HG03196 (cell line): Measurements from ENCODE around the gene DTL.
"Not testable (repeated sequence)": the region's sequence is repeated elsewhere in the genome, so short reads cannot be mapped to it uniquely, and the experiment has no call there.

Source experiments
- ATAC-seq: cut with Tn5 transposase; IDR thresholded peaks from one replicate; pipeline ENCODE4 v1.9.1; 2021; ENCODE audit not compliant: unreplicated experiment

Gene DTL, protein sequence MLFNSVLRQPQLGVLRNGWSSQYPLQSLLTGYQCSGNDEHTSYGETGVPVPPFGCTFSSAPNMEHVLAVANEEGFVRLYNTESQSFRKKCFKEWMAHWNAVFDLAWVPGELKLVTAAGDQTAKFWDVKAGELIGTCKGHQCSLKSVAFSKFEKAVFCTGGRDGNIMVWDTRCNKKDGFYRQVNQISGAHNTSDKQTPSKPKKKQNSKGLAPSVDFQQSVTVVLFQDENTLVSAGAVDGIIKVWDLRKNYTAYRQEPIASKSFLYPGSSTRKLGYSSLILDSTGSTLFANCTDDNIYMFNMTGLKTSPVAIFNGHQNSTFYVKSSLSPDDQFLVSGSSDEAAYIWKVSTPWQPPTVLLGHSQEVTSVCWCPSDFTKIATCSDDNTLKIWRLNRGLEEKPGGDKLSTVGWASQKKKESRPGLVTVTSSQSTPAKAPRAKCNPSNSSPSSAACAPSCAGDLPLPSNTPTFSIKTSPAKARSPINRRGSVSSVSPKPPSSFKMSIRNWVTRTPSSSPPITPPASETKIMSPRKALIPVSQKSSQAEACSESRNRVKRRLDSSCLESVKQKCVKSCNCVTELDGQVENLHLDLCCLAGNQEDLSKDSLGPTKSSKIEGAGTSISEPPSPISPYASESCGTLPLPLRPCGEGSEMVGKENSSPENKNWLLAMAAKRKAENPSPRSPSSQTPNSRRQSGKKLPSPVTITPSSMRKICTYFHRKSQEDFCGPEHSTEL

DNA sequence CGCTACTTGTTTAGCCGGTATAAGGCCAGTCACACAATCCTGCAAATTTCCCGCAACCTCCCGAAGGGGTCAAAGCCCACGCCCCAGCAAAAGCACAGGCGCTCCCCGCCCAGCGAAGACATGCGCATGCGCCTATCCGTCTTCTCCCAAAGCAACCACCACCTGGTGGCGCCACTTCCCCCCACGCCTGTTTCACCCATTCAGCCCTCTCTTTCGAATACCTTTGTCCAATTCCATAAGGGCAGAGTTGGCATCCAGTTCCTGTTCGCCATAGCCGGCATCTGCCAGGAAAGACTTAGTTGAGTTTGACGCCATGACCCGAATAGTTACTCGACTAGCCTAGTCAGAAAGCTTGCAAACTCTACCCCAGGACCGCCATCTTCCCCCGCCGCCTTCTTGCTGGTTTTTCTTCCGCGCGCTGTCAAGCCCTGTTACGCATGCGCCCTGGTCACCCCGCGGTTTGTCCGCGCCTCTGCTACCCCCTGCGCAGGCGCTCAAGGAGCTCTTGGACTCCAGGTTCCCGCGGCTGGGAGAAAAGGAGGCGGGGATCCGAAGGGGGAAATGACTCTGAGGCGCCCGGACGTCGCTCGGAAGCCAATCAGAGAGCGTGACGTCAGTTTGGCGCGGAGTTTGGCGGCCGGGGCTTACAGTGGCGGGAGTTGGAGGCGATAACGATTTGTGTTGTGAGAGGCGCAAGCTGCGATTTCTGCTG lies at the start of gene DTL, which contains the start of gene INTS7:
Gene DTL, plus strand, starts transcription at position 626 of the 712 bp plus-strand sequence. CDS start 143 bp downstream, outside the sequence.
Gene INTS7, minus strand, starts transcription at position 435 of the 712 bp plus-strand sequence. Its CDS starts 120 bp downstream, at position 315.
- peak; percentile 77 for ATAC-seq

DNA sequence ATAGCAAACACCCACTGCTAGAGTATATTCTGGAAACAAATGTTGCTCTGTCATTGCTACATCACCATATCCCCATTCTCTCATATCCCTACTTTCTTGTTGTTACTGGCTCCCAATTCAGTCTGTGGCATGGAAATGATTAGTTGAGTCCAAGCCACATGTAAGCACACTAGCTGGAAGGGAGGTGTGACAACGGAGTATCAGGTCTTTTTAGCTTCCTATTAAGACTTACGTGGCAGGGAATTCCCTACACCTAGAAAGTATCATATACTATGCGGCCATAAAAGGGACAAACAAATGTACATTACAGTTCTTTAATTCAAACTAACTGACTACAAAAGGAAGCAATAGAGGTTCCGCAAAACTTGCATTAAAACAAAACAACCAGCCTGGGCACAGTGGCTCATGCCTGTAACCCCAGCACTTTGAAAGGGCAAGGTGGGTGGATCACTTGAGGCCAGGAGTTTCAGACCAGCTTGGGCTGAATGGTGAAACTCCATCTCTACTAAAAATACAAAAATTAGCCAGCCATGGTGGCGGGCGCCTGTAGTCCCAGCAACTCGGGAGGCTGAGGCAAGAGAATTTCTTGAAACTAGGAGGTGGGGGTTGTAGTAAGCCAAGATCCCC lies 48.8 kb upstream of the DTL start:
- ATAC-seq, result no peak

DNA sequence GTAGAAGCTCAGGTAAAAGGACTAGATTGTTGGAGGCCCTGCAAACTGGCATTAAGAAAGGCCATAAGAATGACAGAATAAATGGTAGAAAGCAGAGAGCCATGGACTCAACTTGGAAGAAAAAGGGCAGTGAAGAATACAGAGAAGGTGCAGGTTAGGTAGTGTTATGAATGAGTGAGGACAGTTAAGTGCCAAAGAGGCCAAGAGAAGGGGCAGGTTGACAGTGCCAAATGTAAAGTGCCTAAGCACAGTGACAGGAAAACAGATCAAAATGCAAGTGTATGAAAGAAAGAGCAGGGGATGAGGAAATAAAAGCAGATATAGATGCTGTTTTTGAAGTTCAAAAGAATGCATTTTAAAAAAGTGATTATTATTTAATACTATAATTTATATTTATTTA lies 43.9 kb upstream of the DTL start:
- ATAC-seq, result no peak

DNA sequence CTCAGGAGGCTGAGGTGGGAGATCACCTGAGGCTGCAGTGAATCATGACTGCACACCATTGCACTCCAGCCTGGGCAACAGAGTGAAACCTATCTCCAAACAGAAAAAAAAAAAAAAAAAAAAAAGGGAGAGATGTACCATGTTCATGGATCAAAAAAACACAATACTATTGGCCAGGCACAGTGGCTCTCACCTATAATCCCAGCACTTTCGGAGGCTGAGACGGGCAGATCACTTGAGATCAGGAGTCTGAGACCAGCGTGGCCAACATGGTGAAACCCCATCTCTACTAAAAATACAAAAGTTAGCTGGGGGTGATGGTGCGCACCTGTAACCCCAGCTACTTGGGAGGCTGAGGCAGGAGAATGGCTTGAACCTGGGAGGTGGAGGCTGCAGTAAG lies 38.1 kb upstream of the DTL start:
- not testable (repeated sequence) for ATAC-seq

DNA sequence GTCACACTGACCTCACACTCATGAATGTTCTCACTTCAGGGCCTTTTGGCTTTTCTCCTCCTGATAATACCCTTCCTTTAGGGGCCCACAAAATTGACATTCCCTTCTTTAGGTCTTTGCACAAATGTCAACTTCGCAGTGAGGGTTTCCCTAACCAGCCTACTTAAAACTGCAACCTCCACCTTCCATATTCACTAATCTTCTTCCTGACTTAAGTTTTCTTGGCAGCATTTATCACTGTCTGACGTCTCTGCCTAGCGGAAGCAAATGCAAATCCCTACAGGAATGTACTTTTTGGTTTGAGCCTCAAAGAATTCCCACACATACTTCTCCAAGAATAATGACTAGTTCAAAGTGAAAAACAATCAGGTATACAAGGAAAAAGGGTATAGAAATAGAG lies 33.0 kb upstream of the DTL start:
- no peak for ATAC-seq

DNA sequence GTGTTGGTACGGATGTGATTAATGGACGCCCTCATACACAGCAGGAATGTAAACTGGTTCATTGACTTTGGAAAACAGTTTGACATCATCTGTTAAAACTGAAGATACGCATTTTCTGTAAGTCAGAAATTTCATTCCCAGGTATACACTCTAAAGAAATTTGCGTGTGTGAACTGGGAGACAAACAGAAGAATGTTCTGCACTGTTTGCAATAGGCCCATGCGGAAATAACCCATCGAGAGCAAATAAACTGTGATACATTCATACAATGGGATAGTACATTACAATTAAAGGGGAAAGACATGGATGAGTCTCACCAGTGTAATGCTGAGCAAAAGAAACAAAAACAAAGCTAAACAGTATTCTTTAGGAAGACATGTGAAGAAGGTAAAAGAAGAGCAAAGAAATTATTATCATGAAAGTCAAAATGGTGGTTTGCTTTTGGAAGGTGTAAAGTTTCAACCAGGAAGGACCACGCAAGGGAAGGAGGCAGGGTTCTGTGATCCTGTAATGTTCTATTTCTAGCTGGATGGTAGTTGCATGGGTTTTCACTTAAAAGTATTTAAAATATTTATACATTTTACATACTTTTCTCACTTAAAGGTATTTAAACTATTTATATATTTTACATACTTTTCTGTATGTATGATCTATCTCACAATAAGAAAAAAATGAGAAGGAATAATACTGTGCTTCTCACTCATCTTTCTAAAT lies 30.5 kb upstream of the DTL start:
- ATAC-seq, result no peak

DNA sequence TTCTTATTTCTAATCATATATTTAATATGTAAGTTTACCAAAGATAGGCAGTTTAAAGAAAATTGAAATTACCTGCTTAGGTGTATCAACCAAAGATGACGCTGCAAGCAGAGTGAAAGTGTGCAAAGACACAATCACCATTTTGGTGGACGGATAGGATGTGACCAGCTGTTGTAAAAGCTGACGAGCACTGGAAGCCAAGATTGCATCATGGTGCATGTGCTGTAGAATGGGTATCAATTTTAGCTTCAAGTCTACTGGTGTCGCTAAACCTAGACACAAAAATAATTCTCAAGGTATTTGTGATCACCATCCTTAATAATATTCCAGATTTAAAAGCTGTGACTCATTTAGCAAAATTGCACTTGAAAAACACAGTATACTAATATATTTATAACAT lies 28.4 kb upstream of the DTL start:
- ATAC-seq, result no peak

DNA sequence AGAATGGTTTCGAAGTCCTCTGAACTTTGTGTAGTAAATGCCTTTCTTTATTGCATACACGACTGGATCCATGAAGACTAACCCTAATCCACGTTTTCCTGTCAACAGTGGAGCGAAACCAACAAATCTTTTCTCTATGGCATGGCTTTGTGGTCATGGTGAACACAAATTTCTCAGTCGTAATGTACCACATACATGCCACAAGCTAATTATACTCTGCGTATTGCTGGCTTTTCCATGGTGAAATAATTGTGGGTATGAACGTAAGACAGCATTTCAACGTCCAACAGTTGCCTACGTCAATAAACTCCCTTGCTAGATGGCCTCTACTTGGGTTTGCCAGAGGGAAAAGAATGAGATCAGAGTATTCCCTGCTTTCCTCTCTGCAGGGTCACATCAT lies 27.7 kb upstream of the DTL start:
- ATAC-seq, result no peak

DNA sequence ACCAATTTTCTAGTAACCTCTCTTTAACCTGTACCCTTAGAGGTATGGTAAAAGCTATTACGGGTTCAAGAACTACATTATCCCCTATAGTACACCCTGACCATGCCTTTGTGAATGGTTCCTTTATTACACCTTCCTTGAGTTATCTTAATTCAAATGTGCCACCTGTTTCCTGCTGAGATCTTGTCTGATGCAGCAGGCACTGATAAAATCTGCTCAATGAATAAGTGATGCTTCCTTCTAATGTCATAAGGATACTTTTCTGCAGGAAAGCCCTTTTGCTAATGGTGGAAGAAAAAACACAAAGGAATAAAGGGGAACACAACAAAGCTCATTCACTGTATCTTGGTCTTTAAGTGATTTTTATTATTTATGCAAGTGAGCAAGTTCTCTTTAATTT lies 26.0 kb upstream of the DTL start:
- no peak for ATAC-seq

DNA sequence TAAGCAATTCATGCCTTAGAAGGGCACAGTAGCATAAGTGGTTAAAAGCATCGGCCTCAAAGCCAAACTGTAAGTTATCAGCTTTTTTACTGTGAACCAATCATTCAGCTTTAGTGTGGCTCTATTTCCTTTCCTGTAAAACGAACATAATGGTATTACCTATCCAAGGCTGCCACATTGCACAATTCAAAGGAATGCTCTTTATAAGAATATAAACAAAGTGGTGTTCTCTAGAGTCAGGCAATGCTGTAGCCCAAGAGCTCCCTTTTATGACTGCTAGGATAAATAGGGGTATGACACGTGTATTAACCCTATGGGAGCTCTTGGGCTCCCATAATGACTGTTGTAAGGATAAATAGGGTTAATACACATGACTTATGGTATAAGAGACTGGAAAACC lies 25.5 kb upstream of the DTL start:
- ATAC-seq, result no peak

DNA sequence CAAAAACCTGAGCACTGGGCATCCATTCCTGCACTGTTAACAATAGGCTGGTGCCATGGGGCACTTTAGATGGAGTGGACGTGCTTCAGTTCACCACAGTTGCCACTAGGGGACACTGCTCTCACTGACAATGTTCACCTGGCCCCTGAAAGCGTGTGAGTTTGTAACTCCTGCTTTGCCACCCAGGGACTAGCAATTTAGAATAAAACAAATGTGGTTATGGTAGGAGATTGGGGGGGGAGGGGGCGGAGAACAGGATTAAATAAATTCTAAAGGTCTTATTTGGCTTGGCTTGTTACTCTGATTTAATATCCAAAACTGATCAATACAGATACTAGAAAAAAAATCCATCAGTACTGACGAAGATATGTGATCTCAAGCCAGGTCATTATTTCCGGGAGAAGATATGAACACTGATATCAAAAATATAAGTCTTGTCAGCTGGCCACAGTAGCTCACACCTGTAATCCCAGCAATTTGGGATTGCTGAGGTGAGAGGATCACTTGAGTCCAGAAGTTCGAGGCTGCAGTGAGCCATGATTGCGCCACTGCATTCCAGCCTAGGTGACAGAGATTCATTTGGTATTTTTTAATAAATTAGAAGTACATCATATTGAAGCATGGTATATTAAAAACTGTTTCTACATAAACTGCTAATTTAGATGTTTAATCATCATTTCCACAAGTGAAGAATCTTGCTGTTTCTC lies 23.4 kb upstream of the DTL start:
- peak; percentile 79 for ATAC-seq

DNA sequence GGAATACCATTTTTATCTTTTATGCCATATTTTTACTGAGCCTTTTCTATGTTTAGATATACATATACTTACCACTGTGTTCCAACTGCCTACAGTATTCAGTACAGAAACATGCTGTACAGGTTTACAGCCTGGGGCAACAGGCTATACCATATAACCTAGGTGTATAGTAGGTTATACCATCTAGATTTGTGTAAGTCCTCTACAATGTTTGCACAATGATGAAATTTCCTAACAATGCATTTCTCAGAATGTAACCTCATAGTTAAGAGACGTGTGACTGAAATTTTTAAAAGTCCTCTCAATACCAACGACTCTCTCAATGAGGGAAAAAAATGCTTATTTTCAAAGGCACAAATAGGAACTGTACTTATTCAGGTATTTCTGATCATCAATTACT lies 21.9 kb upstream of the DTL start:
- no peak for ATAC-seq

DNA sequence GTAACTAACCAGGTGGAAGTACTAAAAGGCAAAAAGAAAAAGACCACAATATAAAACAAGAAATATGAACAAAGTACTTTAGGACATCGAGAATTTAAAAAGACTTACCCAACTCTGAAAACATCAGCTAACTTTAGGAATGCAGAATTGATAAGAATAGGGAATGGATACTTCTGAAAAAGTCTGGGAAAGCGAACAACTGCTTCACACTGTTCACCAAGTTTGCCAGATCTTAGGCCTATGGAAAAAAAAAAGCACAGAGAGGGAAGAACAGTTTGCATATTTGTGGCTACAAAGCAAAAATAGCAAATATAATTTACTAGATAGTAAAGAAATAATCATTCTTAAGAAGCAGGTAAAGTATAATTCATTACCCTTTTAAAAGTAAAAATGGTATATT lies 14.6 kb upstream of the DTL start:
- no peak for ATAC-seq

DNA sequence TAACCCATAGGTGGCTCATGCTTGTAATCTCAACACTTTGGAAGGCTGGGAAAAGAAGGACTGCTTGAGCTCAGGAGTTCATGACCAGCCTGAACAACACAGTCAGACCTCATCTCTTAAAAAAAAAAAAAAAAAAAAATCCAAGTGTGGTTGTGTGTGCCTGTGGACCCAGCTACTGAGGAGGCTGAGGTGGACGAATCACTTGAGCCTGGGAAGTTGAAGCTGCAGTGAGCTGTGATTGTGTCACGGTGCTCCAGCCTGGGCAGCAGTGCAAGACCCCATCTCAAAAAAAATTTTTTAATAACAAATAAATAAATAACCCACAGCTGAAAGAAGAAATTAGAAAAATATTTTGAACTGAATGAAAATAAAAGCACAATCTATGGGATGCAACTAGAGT lies 14.0 kb upstream of the DTL start:
- ATAC-seq, result no peak

DNA sequence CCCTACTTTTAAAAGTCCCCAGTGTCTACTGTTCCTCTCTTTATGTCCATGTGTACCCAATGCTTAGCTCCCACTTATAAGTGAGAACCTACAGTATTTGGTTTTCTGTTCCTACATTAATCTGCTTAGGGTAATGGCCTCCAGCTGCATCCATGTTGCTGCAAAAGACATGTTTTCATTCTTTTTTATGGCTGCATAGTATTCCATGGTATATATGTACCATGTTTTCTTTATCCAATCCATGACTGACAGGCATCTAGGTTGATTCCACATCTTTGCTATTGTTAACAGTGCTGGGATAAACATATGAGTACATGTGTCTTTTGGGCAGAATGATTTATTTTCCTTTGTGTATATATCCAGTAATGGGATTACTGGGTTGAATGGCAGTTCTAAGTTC lies 12.6 kb upstream of the DTL start:
- ATAC-seq, result not testable (repeated sequence)

DNA sequence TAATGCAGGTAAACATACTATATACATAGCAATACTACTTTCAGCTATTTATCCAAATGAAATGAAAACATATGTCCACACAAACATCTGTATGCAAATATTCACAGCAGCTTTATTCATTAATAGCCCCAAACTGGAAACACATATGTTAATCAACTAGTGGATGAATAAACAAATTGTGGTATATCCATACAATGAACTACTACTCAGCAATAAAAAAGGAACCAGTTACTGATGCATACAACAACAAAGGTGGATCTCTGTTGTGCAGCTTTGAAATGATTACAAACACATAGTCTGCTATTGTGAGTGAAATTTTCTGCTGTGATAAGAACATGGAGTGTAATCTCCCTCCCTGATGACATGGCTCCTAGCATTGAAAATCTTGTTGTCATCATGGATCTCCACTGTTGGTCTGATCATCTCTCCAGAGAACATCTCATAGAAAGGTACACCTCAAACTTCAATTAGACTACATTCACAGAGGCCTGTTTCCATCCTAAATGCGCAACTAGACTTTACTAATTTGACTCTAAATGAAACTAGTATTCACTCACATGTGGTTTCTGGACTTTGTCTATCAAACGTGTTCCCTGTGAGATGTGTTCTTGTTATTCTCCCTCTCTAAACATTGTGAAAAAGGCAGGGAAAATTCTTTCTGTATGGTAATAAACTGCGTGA lies 10.9 kb upstream of the DTL start:
- ATAC-seq, result no peak

DNA sequence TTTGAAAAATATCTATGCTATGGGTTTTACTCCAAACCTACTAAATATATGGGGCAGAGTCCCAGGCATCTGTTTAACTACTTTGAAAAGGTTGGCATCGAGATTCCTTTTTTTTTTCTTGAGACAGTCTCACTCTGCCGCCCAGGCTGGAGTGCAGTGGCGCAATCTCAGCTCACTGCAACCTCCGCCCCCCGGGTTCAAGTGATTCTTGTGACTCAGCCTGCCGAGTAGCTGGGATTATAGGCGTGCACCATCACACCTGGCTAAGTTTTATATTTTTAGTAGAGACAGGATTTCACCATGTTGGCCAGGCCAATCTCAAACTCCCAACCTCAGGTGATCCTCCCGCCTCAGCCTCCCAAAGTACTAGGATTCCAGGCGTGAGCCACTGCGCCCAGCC lies 7.8 kb upstream of the DTL start:
- not testable (repeated sequence) for ATAC-seq

DNA sequence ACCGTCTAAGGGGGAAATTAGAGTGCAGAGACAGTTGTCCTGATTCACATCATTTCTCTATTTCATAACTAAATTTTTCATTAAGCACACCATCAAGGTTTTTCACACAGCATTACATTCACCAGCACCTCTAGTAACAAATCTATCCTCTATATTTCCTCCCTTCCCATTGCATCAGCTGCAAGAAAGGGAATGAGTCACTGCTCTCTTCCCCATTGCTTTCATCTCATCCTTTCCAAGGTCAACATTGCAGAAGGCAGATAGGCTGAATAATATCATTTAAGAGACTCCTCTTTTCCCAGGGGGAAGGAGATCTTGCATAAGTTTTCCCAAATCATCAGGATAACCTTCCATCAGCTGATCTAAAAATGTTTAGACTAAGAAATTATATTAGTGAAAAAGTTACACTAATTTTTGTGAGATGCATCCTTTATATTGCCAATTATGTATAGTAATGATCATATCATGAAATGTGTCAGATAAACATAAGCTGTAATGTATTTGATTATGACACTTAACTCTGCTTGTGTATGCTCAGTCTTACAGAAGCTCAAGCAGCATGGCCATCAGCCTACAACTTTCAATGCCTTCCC lies 4.5 kb upstream of the DTL start:
- no peak for ATAC-seq

DNA sequence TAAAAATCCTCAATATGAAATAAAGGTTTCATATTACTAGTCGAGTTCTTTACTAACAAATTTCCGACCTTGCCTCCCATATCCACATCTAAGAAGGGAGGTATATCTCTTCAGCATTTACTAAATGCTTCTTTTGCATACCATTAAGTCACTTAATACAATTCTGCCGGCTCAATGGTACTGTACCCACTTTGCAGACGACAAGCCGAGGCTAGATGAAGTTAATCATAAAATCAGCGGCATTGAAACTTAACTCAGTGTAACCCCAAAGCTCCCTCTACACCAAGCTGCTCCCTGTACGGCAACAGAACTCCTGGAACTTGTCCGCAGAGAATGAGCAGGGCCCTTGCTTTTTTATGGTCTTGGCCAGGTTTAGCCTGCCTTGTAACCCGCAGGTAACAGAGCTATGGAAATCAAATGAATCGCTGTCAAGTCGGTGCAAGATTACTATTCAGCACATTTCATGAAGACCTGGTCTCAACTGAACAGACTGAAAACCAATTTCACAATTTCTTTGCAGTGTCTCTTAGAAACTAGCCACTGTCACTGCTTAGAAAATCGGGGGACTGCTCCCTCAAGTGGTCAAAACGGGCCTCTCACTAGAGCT lies 929 bp upstream of the DTL start:
- ATAC-seq, result peak; percentile 12
